CD14-positive monocyte (primary cell): ENCODE measurements around the gene TTC12. TPM values are rescaled to one million over a fixed set of nuclear protein-coding genes. Genes with fewer than 3 reads are reported as not detected.
A peak's percentile ranks its signal among the peaks of the same experiment; 100 is the strongest.

Experiments
- DNase-seq, 3 donors: peaks; one replicate each; pipeline ENCODE4 v3.0.0-alpha.2; 2011 to 2022
- H2AFZ ChIP-seq: 2 replicates; pipeline ENCODE4 v1.6.0; 2012; ENCODE audit warnings: mild to moderate bottlenecking, low read depth, low read length, inconsistent platforms; ENCODE audit not compliant: insufficient read depth, poor library complexity, severe bottlenecking
- H3K27ac ChIP-seq, 2 donors: 1 replicate in 1 of 2; 2 replicates in 1 of 2; pipeline ENCODE4 v1.5.1; 2012 to 2013; ENCODE audit warnings: low read length in 2 of 2, control low read depth in 1 of 2, inconsistent platforms in 1 of 2, low read depth in 1 of 2, mild to moderate bottlenecking in 1 of 2
- H3K27me3 ChIP-seq, 2 donors: one replicate each; pipeline versions ENCODE4 v1.6.0 to v1.6.1; 2011 to 2013; ENCODE audit warnings: low read length in 2 of 2; ENCODE audit not compliant: control insufficient read depth in 2 of 2, insufficient read depth in 2 of 2
- H3K36me3 ChIP-seq, 2 donors: replicated peaks in 1 of 2; 1 replicate in 1 of 2; 2 replicates in 1 of 2; pipeline versions ENCODE4 v1.5.1 to v1.6.1; 2012 to 2013; ENCODE audit warnings: low read length in 2 of 2, control low read depth in 1 of 2, inconsistent platforms in 1 of 2, mild to moderate bottlenecking in 1 of 2; ENCODE audit not compliant: insufficient read depth in 2 of 2, control insufficient read depth in 1 of 2
- H3K4me1 ChIP-seq, 2 donors: 1 replicate in 1 of 2; 2 replicates in 1 of 2; pipeline versions ENCODE4 v1.5.1 to v1.6.1; 2012 to 2013; ENCODE audit warnings: low read length in 2 of 2, control low read depth in 1 of 2, inconsistent platforms in 1 of 2, mild to moderate bottlenecking in 1 of 2, moderate library complexity in 1 of 2; ENCODE audit not compliant: insufficient read depth in 2 of 2, control insufficient read depth in 1 of 2
- H3K4me2 ChIP-seq: replicated peaks from 2 replicates; pipeline ENCODE3; 2012; ENCODE audit warnings: low read length, moderate library complexity, mild to moderate bottlenecking; ENCODE audit not compliant: poor library complexity, severe bottlenecking; ENCODE audit errors: extremely low read depth
- H3K4me3 ChIP-seq, 3 experiments: fragments of 200-600 bp in 1 of 3; sonication (generic) in 1 of 3; replicated peaks in 1 of 3; 1 replicate in 2 of 3; 2 replicates in 1 of 3; pipeline ENCODE4 v1.5.1; 2011 to 2013; ENCODE audit warnings: low read length in 3 of 3, mild to moderate bottlenecking in 3 of 3, control low read depth in 2 of 3, low read depth in 2 of 3, inconsistent platforms in 1 of 3, moderate library complexity in 1 of 3
- H3K79me2 ChIP-seq: 2 replicates; pipeline ENCODE4 v1.6.0; 2012; ENCODE audit warnings: mild to moderate bottlenecking, control low read depth, inconsistent platforms, low read length, moderate library complexity; ENCODE audit not compliant: insufficient read depth
- H3K9ac ChIP-seq: 2 replicates; pipeline ENCODE4 v1.6.0; 2017; ENCODE audit warnings: low read length, mild to moderate bottlenecking; ENCODE audit not compliant: insufficient read depth, poor library complexity, severe bottlenecking
- H3K9me3 ChIP-seq, 2 donors: replicated peaks in 1 of 2; 1 replicate in 1 of 2; 2 replicates in 1 of 2; pipeline versions ENCODE4 v1.5.1 to v1.6.1; 2012 to 2013; ENCODE audit warnings: low read length in 2 of 2, control low read depth in 1 of 2; ENCODE audit not compliant: control insufficient read depth in 1 of 2, insufficient read depth in 1 of 2
- H4K20me1 ChIP-seq: 2 replicates; pipeline ENCODE4 v1.6.0; 2012; ENCODE audit warnings: mild to moderate bottlenecking, low read length, control low read depth, moderate library complexity; ENCODE audit not compliant: insufficient read depth
- H3K27ac Mint-ChIP-seq, 7 donors: one replicate each; pipeline ENCODE4 v1.8.0; 2020; ENCODE audit warnings: mild to moderate bottlenecking in 7 of 7, mixed read lengths in 7 of 7, moderate library complexity in 6 of 7, inconsistent platforms in 2 of 7
- H3K27me3 Mint-ChIP-seq, 3 donors: one replicate each; pipeline ENCODE4 v1.8.0; 2021 to 2022; ENCODE audit warnings: low read depth in 3 of 3, mild to moderate bottlenecking in 3 of 3, mixed read lengths in 3 of 3, moderate library complexity in 3 of 3, inconsistent platforms in 1 of 3
- H3K36me3 Mint-ChIP-seq, 2 donors: one replicate each; pipeline ENCODE4 v1.8.0; 2020; ENCODE audit warnings: mixed read lengths in 2 of 2, inconsistent platforms in 1 of 2, mild to moderate bottlenecking in 1 of 2
- H3K4me1 Mint-ChIP-seq: one replicate; pipeline ENCODE4 v1.8.0; 2020; ENCODE audit warnings: mild to moderate bottlenecking, mixed read lengths
- H3K4me3 Mint-ChIP-seq, 2 donors: one replicate each; pipeline ENCODE4 v1.8.0; 2020; ENCODE audit warnings: mild to moderate bottlenecking in 2 of 2, mixed read lengths in 2 of 2, moderate library complexity in 1 of 2
- H3K9me3 Mint-ChIP-seq, 7 donors: one replicate each; pipeline ENCODE4 v1.8.0; 2020 to 2022; ENCODE audit warnings: mixed read lengths in 7 of 7, mild to moderate bottlenecking in 6 of 7, moderate library complexity in 6 of 7, inconsistent platforms in 2 of 7
- WGBS: methylation state at CpG from one replicate; pipeline ENCODE4 v1.1.5; 2013; ENCODE audit warnings: missing lambda C conversion rate; ENCODE audit not compliant: insufficient coverage; 5-methylcytosine and 5-hydroxymethylcytosine counted together
- intact Hi-C, 2 donors: fragments of 100-400 bp; cut with micrococcal nuclease; formaldehyde crosslinking; loops; one replicate each; pipeline versions ENCODE4 v1.15.0 to v1.15.1; 2023
- polyA plus RNA-seq, 3 donors: library from polyadenylated mRNA; depleted of rRNA in 1 of 3; unstranded in 2 of 3; stranded (reverse) in 1 of 3; fragments of 300-500 nt in 2 of 3; fragments of >200 nt in 1 of 3; fragmentation: Illumina TruSeq in 2 of 3; gene quantifications; 1 replicate in 2 of 3; 2 replicates in 1 of 3; pipeline ENCODE4 v1.2.3, GENCODE V29; 2012 to 2021
- TF ChIP-seq, protein P1 (sequence below): fragments of 200-600 bp; IDR thresholded peaks from one replicate; pipeline ENCODE4 v1.8.0; 2022; ENCODE audit warnings: antibody characterized with exemption, mild to moderate bottlenecking

TTC12 gene
- polyA plus RNA-seq, 3 donors = 1.7 to 3.0 (median 2.4) TPM

DNA sequence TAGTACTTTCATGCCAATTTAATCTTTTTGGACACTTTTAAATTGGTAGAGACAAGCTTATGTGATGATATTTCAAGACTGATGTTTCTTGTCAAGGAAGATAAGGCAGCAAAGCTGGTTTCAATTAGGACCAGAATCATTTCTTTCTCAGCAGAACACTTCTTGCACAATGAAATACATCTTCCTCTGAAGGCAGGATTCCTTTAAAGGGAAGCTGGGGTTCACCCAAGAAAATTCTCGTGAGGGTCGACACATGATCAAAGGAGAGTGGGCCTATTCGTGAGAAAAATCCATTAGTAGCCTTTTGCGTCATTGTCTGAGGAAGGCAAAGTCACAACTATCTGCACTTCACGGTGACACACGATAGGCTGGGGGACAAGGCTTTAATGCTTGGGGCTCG is 17.6 kb downstream of the TTC12 start:
- Histone ChIP-seq H3K4me2 (no peak overlapping the region), H3K36me3 (no peaks in the 10 kb centered on the region), H3K79me2 (no peaks in the 10 kb centered on the region), H3K27ac (no peak overlapping the region), H3K9me3 (no peaks in the 10 kb centered on the region), H2AFZ (no peak overlapping the region), H4K20me1 (no peaks in the 10 kb centered on the region), H3K27me3 (no peaks in the 10 kb centered on the region), H3K4me3 (no peak overlapping the region), H3K9ac (no peak overlapping the region), H3K4me1 (no peaks in the 10 kb centered on the region)
- no peak for DNase-seq
- Mint-ChIP-seq H3K27ac (no peak overlapping the region), H3K27me3 (peaks cover 0 to 3% (median 0%) of the 10 kb centered on the region in 3 donors), H3K36me3 (peaks cover 3 to 11% of the 10 kb centered on the region in 2 donors), H3K9me3 (peaks cover 0 to 5% (median 0%) of the 10 kb centered on the region in 7 donors), H3K4me1 (no peaks in the 10 kb centered on the region), H3K4me3 (no peak overlapping the region)
- 98% methylated on average over 5 of the region's 7 CpGs for whole genome bisulfite sequencing
- intact Hi-C loops = no loop called here
- TF ChIP-seq, protein P1, sequence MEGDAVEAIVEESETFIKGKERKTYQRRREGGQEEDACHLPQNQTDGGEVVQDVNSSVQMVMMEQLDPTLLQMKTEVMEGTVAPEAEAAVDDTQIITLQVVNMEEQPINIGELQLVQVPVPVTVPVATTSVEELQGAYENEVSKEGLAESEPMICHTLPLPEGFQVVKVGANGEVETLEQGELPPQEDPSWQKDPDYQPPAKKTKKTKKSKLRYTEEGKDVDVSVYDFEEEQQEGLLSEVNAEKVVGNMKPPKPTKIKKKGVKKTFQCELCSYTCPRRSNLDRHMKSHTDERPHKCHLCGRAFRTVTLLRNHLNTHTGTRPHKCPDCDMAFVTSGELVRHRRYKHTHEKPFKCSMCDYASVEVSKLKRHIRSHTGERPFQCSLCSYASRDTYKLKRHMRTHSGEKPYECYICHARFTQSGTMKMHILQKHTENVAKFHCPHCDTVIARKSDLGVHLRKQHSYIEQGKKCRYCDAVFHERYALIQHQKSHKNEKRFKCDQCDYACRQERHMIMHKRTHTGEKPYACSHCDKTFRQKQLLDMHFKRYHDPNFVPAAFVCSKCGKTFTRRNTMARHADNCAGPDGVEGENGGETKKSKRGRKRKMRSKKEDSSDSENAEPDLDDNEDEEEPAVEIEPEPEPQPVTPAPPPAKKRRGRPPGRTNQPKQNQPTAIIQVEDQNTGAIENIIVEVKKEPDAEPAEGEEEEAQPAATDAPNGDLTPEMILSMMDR = no peak

DNA sequence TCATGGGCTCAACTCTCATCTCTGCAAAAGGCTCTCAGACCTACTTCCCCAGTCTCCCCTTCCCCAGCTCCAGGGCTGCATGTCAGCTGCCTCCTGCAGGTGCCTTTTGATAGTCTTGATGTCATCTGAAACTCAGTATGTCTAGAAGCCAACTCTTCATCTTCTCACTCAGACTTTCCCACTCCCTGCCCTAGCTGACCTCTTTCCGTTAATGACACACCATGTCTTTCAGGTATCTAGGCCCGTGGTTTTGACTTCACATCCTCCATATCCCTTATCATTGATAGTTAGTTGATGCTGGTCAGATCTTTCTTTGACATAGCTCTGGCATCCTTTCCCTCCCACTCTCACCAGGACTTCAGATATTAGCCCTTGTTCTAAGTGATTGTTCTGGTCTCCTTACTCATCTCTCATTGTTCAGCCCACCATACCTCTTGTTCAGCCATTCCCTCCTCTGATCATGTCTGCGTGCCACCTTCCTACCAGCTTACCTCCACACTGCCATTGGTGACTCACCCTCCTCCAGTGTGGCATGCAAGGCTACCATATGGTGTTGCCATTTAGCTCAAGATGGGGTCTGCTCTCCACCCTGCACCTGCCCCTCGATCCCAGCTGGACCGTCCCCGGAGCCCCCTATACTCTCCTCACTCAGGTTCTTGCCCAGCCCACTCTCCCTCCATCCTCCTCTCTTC is 18.4 kb downstream of the TTC12 start:
- Mint-ChIP-seq H3K4me3 (no peak overlapping the region), H3K27ac (peak overlapping the region in 1 of 7 donors; percentile 27), H3K27me3 (peaks cover 0 to 3% (median 0%) of the 10 kb centered on the region in 3 donors), H3K4me1 (no peaks in the 10 kb centered on the region), H3K9me3 (peaks cover 0 to 5% (median 0%) of the 10 kb centered on the region in 7 donors), H3K36me3 (peaks cover 3 to 13% of the 10 kb centered on the region in 2 donors)
- no peak overlapping the region for H3K27ac ChIP-seq
- no peaks in the 10 kb centered on the region for H3K4me1 ChIP-seq
- H3K9ac ChIP-seq = no peak overlapping the region
- H3K36me3 ChIP-seq = no peaks in the 10 kb centered on the region
- TF ChIP-seq, protein P1 = no peak
- no peaks in the 10 kb centered on the region for H3K27me3 ChIP-seq
- no peaks in the 10 kb centered on the region for H4K20me1 ChIP-seq
- H3K4me2 ChIP-seq = no peak overlapping the region
- intact Hi-C loops = no loop called here
- H2AFZ ChIP-seq = no peak overlapping the region
- 96% methylated on average over 5 of the region's 6 CpGs for WGBS
- DNase-seq = no peak
- H3K79me2 ChIP-seq = no peaks in the 10 kb centered on the region
- no peaks in the 10 kb centered on the region for H3K9me3 ChIP-seq
- no peak overlapping the region for H3K4me3 ChIP-seq
